Measurements from ENCODE around the gene SPINK6. TPM values are rescaled to one million over a fixed set of nuclear protein-coding genes. Genes with fewer than 3 reads are reported as not detected.

SPINK6 gene
- total RNA-seq, 1 donor from 2014 or later, result not detected

- no peak for DNase-seq (ENCODE audit: low spot score in 2 of 2)
- Histone ChIP-seq H3K4me3 (no peak overlapping the region), H3K4me1 (no peaks in the 10 kb centered on the region), H3K9me3 (no peaks in the 10 kb centered on the region), H3K27me3 (no peaks in the 10 kb centered on the region), H3K36me3 (no peaks in the 10 kb centered on the region), H3K27ac (no peak overlapping the region)
- intact Hi-C loops (cut with DNase I), result no loop called here
- TF ChIP-seq, protein P1, sequence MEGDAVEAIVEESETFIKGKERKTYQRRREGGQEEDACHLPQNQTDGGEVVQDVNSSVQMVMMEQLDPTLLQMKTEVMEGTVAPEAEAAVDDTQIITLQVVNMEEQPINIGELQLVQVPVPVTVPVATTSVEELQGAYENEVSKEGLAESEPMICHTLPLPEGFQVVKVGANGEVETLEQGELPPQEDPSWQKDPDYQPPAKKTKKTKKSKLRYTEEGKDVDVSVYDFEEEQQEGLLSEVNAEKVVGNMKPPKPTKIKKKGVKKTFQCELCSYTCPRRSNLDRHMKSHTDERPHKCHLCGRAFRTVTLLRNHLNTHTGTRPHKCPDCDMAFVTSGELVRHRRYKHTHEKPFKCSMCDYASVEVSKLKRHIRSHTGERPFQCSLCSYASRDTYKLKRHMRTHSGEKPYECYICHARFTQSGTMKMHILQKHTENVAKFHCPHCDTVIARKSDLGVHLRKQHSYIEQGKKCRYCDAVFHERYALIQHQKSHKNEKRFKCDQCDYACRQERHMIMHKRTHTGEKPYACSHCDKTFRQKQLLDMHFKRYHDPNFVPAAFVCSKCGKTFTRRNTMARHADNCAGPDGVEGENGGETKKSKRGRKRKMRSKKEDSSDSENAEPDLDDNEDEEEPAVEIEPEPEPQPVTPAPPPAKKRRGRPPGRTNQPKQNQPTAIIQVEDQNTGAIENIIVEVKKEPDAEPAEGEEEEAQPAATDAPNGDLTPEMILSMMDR (IDR thresholded peaks at IDR 0.05), result no peak
These were observed 16.4 kb upstream of the SPINK6 start for GRCh38 chr5:148186248-148187003.

DNA sequence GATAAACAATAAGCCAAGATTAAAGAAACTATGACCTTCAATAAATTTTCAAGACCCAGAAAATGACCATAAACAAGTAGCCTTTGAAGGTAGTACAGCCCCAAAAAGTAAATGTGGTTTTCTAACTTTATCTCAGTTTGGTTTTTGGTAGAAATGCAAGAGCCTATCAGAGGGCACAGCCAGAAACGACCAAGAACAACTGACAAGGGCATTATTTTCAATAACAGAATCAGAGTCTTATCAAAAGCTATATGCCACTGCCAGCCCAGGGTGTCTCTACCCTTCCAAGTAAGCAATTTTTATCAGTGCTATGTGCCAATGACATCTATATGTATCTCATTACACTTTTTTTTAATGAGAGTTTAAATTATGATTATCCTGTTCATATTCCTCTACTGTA lies 11.8 kb upstream of the SPINK6 start:
- intact Hi-C loops (cut with DNase I), result no loop called here
- no peak overlapping the region for H3K27ac ChIP-seq
- H3K4me3 ChIP-seq, result no peak overlapping the region
- no peaks in the 10 kb centered on the region for H3K9me3 ChIP-seq
- no peaks in the 10 kb centered on the region for H3K36me3 ChIP-seq
- H3K4me1 ChIP-seq, result no peaks in the 10 kb centered on the region
- TF ChIP-seq, protein P1 (IDR thresholded peaks at IDR 0.05), result no peak
- no peak for DNase-seq (ENCODE audit: low spot score in 2 of 2)
- no peaks in the 10 kb centered on the region for H3K27me3 ChIP-seq

GRCh38 chr5:148193202-148193601 lies 9.6 kb upstream of the SPINK6 start:
- DNase-seq (ENCODE audit: low spot score in 2 of 2), result no peak
- TF ChIP-seq, protein P1 (IDR thresholded peaks at IDR 0.05), result no peak

GRCh38 chr5:148201151-148201550 lies 1.7 kb upstream of the SPINK6 start:
- Histone ChIP-seq H3K36me3 (no peaks in the 10 kb centered on the region), H3K4me3 (no peak overlapping the region), H3K27ac (no peak overlapping the region), H3K9me3 (no peaks in the 10 kb centered on the region), H3K27me3 (no peaks in the 10 kb centered on the region), H3K4me1 (no peaks in the 10 kb centered on the region)
- intact Hi-C loops (cut with DNase I), result no loop called here
- no peak for DNase-seq (ENCODE audit: low spot score in 2 of 2)
- TF ChIP-seq, protein P1 (IDR thresholded peaks at IDR 0.05), result no peak

More at GRCh38 chr5:148193202-148193601, 9.6 kb upstream of the SPINK6 start:
- intact Hi-C loops (cut with DNase I), result no loop called here
- Histone ChIP-seq H3K9me3 (no peaks in the 10 kb centered on the region), H3K4me3 (no peak overlapping the region), H3K27me3 (no peaks in the 10 kb centered on the region), H3K4me1 (no peaks in the 10 kb centered on the region), H3K36me3 (no peaks in the 10 kb centered on the region), H3K27ac (no peak overlapping the region)

- DNase-seq (ENCODE audit: low spot score in 2 of 2), result no peak
- no peaks in the 10 kb centered on the region for H3K36me3 ChIP-seq
- H3K4me3 ChIP-seq, result no peak overlapping the region
- no peaks in the 10 kb centered on the region for H3K4me1 ChIP-seq
- no peak overlapping the region for H3K27ac ChIP-seq
- intact Hi-C loops (cut with DNase I), result no loop called here
- no peaks in the 10 kb centered on the region for H3K27me3 ChIP-seq
- TF ChIP-seq, protein P1 (IDR thresholded peaks at IDR 0.05), result no peak
- H3K9me3 ChIP-seq, result no peaks in the 10 kb centered on the region
These were observed 2.4 kb downstream of the SPINK6 start for GRCh38 chr5:148205044-148205806.

Data from ascending aorta (tissue), 2 donors.